Measurements from ENCODE around the gene DDX10.

The DDX10 gene

DNA sequence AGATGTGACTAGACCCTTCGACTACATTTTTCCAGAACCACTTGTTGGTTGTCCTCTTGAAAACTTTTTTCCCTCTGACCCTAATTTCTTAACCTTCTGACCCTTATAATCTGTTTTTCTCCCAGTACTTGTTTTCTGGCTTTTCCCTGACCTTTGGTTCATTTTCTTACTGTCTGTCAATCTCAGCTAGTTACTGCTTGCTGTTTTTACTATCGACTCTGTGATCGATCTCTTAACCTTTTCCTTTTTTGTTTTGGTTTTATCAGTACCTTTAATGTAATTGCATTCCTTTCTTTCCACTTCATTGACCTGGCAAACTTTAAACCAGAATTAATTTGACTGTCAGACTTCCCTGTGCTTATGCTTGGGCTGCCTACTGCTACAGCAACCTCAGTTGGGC, 92.8 kb downstream of the DDX10 start:
- Histone ChIP-seq H2AFZ (ENCODE audit: low read depth, low read length) (no peak overlapping the region), H3K36me3 (ENCODE audit: insufficient read depth, low read length) (no peaks in the 10 kb centered on the region), H4K20me1 (ENCODE audit: insufficient read depth, low read length) (no peaks in the 10 kb centered on the region), H3K4me2 (ENCODE audit: insufficient read depth, low read length) (no peak overlapping the region), H3K9ac (ENCODE audit: low read depth, low read length) (no peak overlapping the region), H3K9me3 (ENCODE audit: insufficient read depth, low read length, severe bottlenecking) (no peaks in the 10 kb centered on the region), H3K4me1 (ENCODE audit: insufficient read depth, low read length) (no peaks in the 10 kb centered on the region), H3K79me2 (ENCODE audit: insufficient read depth, low read length) (peaks cover 5% of the 10 kb centered on the region; the same call in 1 of the 2 replicates), H3K4me3 (ENCODE audit: low read depth in 1 of 2, low read length in 2 of 2) (no peak overlapping the region), H3K27ac (ENCODE audit: low read length) (no peak overlapping the region), H3K27me3 (ENCODE audit: insufficient read depth, low read length, poor library complexity) (no peaks in the 10 kb centered on the region)
- TF ChIP-seq EZH2 (IDR thresholded peaks at IDR 0.05; ENCODE audit: borderline replicate concordance, low read depth, low read length, severe bottlenecking) (no peak), CTCF (IDR thresholded peaks at IDR 0.05; ENCODE audit: borderline replicate concordance, extremely low read depth, low read length, poor library complexity, severe bottlenecking) (no peak)
- ATAC-seq (ENCODE audit: insufficient read depth, low read depth), result no peak
- DNase-seq, result no peak

DNA sequence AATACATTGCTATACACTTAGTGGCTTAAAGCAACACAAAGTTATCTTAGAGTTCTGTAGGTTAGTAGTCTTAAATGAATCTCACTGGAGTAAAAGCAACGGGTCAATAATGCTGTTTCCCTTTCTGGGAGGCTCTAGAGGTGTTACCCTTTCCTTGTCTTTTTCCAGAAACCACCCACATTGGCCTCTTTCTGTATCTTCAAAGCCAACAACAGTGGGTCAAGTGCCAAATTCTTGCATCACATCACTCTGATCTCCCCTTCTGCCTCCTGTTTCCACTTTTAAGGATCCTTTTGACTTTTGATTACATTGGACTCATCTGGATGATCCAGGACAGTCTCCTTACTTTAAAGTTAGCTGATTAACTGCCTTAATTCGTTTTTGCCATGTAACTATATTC, 93.6 kb downstream of the DDX10 start:
- Histone ChIP-seq H3K9ac (ENCODE audit: low read depth, low read length) (no peak overlapping the region), H3K4me1 (ENCODE audit: insufficient read depth, low read length) (no peaks in the 10 kb centered on the region), H3K79me2 (ENCODE audit: insufficient read depth, low read length) (peaks cover 5% of the 10 kb centered on the region; the same call in 1 of the 2 replicates), H2AFZ (ENCODE audit: low read depth, low read length) (no peak overlapping the region), H3K27ac (ENCODE audit: low read length) (no peak overlapping the region), H3K4me2 (ENCODE audit: insufficient read depth, low read length) (no peak overlapping the region), H3K4me3 (ENCODE audit: low read depth in 1 of 2, low read length in 2 of 2) (no peak overlapping the region), H3K27me3 (ENCODE audit: insufficient read depth, low read length, poor library complexity) (no peaks in the 10 kb centered on the region), H3K36me3 (ENCODE audit: insufficient read depth, low read length) (no peaks in the 10 kb centered on the region), H4K20me1 (ENCODE audit: insufficient read depth, low read length) (no peaks in the 10 kb centered on the region), H3K9me3 (ENCODE audit: insufficient read depth, low read length, severe bottlenecking) (no peaks in the 10 kb centered on the region)
- ATAC-seq (ENCODE audit: insufficient read depth, low read depth) (no peak), DNase-seq (no peak)
- TF ChIP-seq EZH2 (IDR thresholded peaks at IDR 0.05; ENCODE audit: borderline replicate concordance, low read depth, low read length, severe bottlenecking) (no peak), CTCF (IDR thresholded peaks at IDR 0.05; ENCODE audit: borderline replicate concordance, extremely low read depth, low read length, poor library complexity, severe bottlenecking) (no peak)

DNA sequence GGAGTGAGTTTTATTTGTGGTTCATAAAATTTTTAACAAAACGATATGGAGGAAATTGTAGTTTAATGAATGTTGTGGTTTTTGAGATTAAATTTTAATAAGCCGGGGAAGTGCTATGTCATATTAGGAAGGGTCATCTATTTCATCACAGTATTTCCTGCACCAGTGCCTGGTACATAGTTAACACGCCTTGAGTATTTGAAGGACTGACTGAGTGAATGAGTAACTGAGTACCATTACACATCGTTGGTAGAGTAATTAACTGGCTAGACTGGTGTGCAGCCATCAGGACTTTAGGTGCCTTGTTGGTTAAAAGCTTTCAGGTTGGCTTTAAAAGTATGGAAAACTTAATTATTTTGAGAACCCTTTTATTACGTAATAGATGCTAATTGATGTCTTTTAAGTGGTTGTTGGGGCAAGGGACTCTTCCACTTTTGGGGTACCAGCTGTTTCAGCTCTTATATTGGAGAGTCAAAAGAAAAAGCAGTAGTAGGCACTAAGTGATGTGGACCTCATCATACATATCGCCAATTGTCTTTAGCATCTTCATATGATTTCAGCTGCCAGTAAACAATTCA, 101.8 kb downstream of the DDX10 start:
- Histone ChIP-seq H3K4me2 (ENCODE audit: insufficient read depth, low read length) (no peak overlapping the region), H3K79me2 (ENCODE audit: insufficient read depth, low read length) (peaks cover 1% of the 10 kb centered on the region; the same call in 1 of the 2 replicates), H3K9ac (ENCODE audit: low read depth, low read length) (no peak overlapping the region), H3K27me3 (ENCODE audit: insufficient read depth, low read length, poor library complexity) (no peaks in the 10 kb centered on the region), H3K36me3 (ENCODE audit: insufficient read depth, low read length) (no peaks in the 10 kb centered on the region), H3K27ac (ENCODE audit: low read length) (no peak overlapping the region), H4K20me1 (ENCODE audit: insufficient read depth, low read length) (no peaks in the 10 kb centered on the region), H3K9me3 (ENCODE audit: insufficient read depth, low read length, severe bottlenecking) (no peaks in the 10 kb centered on the region), H3K4me1 (ENCODE audit: insufficient read depth, low read length) (no peaks in the 10 kb centered on the region), H3K4me3 (ENCODE audit: low read depth in 1 of 2, low read length in 2 of 2) (no peak overlapping the region), H2AFZ (ENCODE audit: low read depth, low read length) (no peak overlapping the region)
- ATAC-seq (ENCODE audit: insufficient read depth, low read depth) (no peak), DNase-seq (no peak)
- TF ChIP-seq CTCF (IDR thresholded peaks at IDR 0.05; ENCODE audit: borderline replicate concordance, extremely low read depth, low read length, poor library complexity, severe bottlenecking), result no peak

GRCh38 chr11:108768370-108768769, 103.5 kb downstream of the DDX10 start:
- Histone ChIP-seq H3K27ac (ENCODE audit: low read length) (no peak overlapping the region), H3K9me3 (ENCODE audit: insufficient read depth, low read length, severe bottlenecking) (no peaks in the 10 kb centered on the region), H2AFZ (ENCODE audit: low read depth, low read length) (no peak overlapping the region), H4K20me1 (ENCODE audit: insufficient read depth, low read length) (no peaks in the 10 kb centered on the region), H3K4me1 (ENCODE audit: insufficient read depth, low read length) (no peaks in the 10 kb centered on the region), H3K9ac (ENCODE audit: low read depth, low read length) (no peak overlapping the region), H3K79me2 (ENCODE audit: insufficient read depth, low read length) (peaks cover 9% of the 10 kb centered on the region; the same call in 1 of the 2 replicates), H3K27me3 (ENCODE audit: insufficient read depth, low read length, poor library complexity) (no peaks in the 10 kb centered on the region), H3K36me3 (ENCODE audit: insufficient read depth, low read length) (no peaks in the 10 kb centered on the region), H3K4me3 (ENCODE audit: low read depth in 1 of 2, low read length in 2 of 2) (no peak overlapping the region), H3K4me2 (ENCODE audit: insufficient read depth, low read length) (no peak overlapping the region)
- DNase-seq (no peak), ATAC-seq (ENCODE audit: insufficient read depth, low read depth) (no peak)
- TF ChIP-seq CTCF (IDR thresholded peaks at IDR 0.05; ENCODE audit: borderline replicate concordance, extremely low read depth, low read length, poor library complexity, severe bottlenecking), result no peak
- TF ChIP-seq EZH2 (IDR thresholded peaks at IDR 0.05; ENCODE audit: borderline replicate concordance, low read depth, low read length, severe bottlenecking), result no peak
